ENCODE measurements around the gene GNGT1. TPM values are rescaled to one million over a fixed set of nuclear protein-coding genes. Genes with fewer than 3 reads are reported as not detected.

Gene GNGT1
- total and polyA plus RNA-seq, 7 experiments from 2014 or later, result not detected

DNA sequence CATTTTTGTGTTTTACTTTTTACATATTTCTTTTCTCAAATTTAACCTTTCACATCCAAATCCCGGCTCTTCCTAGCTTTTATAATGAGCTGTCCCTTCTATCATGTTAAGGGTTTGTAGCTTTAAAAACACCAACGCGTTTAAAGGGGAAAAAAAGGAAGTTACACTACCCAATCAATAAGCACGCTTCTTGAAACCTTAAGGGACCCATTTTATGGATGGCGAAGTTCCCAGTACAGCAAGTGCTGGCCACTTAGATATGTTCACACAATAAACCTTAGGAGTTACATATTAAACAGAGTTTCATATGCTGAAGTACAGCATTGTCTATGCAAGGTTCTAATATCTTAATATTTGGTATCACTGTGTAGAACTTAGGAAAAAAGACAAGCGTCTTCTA, 16.9 kb downstream of the GNGT1 start:
- H3K4me3 Mint-ChIP-seq, result no peak overlapping the region

DNA sequence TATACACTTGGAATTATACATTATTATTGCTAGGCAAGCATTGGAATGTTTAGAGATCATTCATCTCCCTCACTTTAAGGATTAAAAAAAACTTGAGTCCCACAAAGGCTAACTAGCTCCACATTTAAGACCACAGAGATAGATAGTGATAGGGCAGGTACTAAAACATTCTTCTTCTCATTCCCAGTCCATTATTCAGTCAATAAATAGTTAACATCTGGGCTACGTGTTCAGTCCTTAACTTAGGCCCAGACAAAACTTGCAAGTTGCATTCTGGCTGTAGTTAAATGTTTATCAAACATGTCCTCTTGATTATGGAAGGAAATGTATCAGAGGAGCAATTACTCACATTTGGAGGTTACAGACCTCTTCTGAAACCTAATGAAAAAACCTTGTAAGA, 17.6 kb downstream of the GNGT1 start:
- no peaks in the 10 kb centered on the region for H3K36me3 ChIP-seq (ENCODE audit: control insufficient read depth in 2 of 3, insufficient read depth in 3 of 3, low read length in 3 of 3)
- ChIA-PET POLR2A (no interaction called here), CTCF (no interaction called here)
- DNase-seq (no peak), ATAC-seq (no peak)
- Mint-ChIP-seq H3K9me3 (no peaks in the 10 kb centered on the region), H3K4me3 (no peak overlapping the region), H3K36me3 (no peaks in the 10 kb centered on the region), H3K27me3 (peaks cover 36 to 64% (median 37%) of the 10 kb centered on the region in 5 donors), H3K4me1 (peaks cover 0 to 11% (median 5%) of the 10 kb centered on the region in 7 donors), H3K27ac (no peak overlapping the region)
- no peak overlapping the region for H3K4me3 ChIP-seq (ENCODE audit: low read length)
- H3K4me1 ChIP-seq (ENCODE audit: control insufficient read depth in 2 of 2, insufficient read depth in 2 of 2, low read length in 2 of 2), result no peaks in the 10 kb centered on the region
- peaks cover 7 to 11% of the 10 kb centered on the region in 2 donors for H3K27me3 ChIP-seq (ENCODE audit: control insufficient read depth in 2 of 2, insufficient read depth in 2 of 2, low read length in 2 of 2)
- intact Hi-C loops (cut with micrococcal nuclease), result no loop called here
- H3K9me3 ChIP-seq (ENCODE audit: control insufficient read depth in 2 of 3, low read length in 3 of 3), result no peaks in the 10 kb centered on the region
- no peak overlapping the region for H3K27ac ChIP-seq (ENCODE audit: low read depth, low read length)

More for the DNA sequence above, 16.9 kb downstream of the GNGT1 start:
- no peak for ATAC-seq
- Histone ChIP-seq H3K27ac (ENCODE audit: low read depth, low read length) (no peak overlapping the region), H3K9me3 (ENCODE audit: control insufficient read depth in 2 of 3, low read length in 3 of 3) (no peaks in the 10 kb centered on the region), H3K4me3 (ENCODE audit: low read length) (no peak overlapping the region), H3K27me3 (ENCODE audit: control insufficient read depth in 2 of 2, insufficient read depth in 2 of 2, low read length in 2 of 2) (peaks cover 7 to 11% of the 10 kb centered on the region in 2 donors), H3K36me3 (ENCODE audit: control insufficient read depth in 2 of 3, insufficient read depth in 3 of 3, low read length in 3 of 3) (no peaks in the 10 kb centered on the region), H3K4me1 (ENCODE audit: control insufficient read depth in 2 of 2, insufficient read depth in 2 of 2, low read length in 2 of 2) (no peaks in the 10 kb centered on the region)
- Mint-ChIP-seq H3K36me3 (no peaks in the 10 kb centered on the region), H3K9me3 (no peaks in the 10 kb centered on the region), H3K27ac (no peak overlapping the region), H3K27me3 (peaks cover 36 to 64% (median 37%) of the 10 kb centered on the region in 5 donors), H3K4me1 (peaks cover 0 to 11% (median 5%) of the 10 kb centered on the region in 7 donors)
- intact Hi-C loops (cut with micrococcal nuclease), result no loop called here
- no peak for DNase-seq
- CTCF ChIA-PET, result no interaction called here
- POLR2A ChIA-PET, result no interaction called here

DNA sequence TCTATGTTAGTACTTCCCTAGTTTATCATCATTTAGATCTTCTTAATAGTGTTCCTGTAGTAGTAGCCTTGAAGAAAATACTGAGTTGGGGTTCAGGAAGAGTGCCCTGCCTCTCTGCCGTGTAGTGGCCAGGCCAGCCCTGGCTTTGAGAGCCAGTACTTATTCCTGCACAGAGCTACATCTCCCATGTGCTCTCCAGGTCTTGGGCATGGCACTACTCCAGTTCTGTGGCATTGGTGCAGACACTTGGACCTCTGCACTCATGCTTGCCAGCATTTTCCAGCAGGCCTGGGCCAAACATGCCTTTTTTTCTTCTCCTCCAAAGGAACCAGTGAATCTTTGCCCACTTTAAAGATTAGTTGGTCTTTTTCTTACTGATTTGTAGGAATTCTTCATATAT, 20.4 kb downstream of the GNGT1 start:
- no peak overlapping the region for H3K4me3 ChIP-seq (ENCODE audit: low read length)
- ChIA-PET POLR2A (no interaction called here), CTCF (no interaction called here)
- ATAC-seq, result no peak
- intact Hi-C loops (cut with micrococcal nuclease), result no loop called here
- Mint-ChIP-seq H3K36me3 (no peaks in the 10 kb centered on the region), H3K27ac (no peak overlapping the region), H3K4me1 (peaks cover 0 to 5% (median 2%) of the 10 kb centered on the region in 7 donors), H3K27me3 (peaks cover 32 to 57% (median 38%) of the 10 kb centered on the region in 5 donors), H3K9me3 (peaks cover 0 to 1% (median 0%) of the 10 kb centered on the region in 11 donors), H3K4me3 (no peak overlapping the region)
- H3K4me1 ChIP-seq (ENCODE audit: control insufficient read depth in 2 of 2, insufficient read depth in 2 of 2, low read length in 2 of 2), result no peaks in the 10 kb centered on the region
- H3K36me3 ChIP-seq (ENCODE audit: control insufficient read depth in 2 of 3, insufficient read depth in 3 of 3, low read length in 3 of 3), result no peaks in the 10 kb centered on the region
- no peaks in the 10 kb centered on the region for H3K9me3 ChIP-seq (ENCODE audit: control insufficient read depth in 2 of 3, low read length in 3 of 3)
- no peak for DNase-seq
- peaks cover 0 to 7% of the 10 kb centered on the region in 2 donors for H3K27me3 ChIP-seq (ENCODE audit: control insufficient read depth in 2 of 2, insufficient read depth in 2 of 2, low read length in 2 of 2)
- H3K27ac ChIP-seq (ENCODE audit: low read depth, low read length), result no peak overlapping the region

DNA sequence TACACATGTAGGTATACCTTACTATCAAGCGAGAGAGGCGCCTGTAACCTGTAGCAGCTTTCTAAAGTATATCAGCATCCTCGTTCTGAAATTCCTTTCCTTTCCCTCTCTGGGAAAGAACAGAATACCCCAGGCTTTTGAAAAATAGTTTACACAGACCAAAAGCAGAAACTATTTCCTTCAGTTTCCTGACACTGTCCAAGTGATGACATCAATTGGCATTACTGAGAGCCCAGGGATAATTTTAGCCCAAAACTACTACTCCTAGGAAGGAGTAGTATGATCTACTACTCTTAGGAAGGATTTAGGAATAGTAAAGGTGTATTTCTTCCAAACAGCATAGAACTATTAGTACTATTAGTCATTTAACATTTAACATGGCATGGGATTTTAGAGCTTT, 21.2 kb downstream of the GNGT1 start:
- Histone ChIP-seq H3K27me3 (ENCODE audit: control insufficient read depth in 2 of 2, insufficient read depth in 2 of 2, low read length in 2 of 2) (peaks cover 0 to 2% of the 10 kb centered on the region in 2 donors), H3K4me1 (ENCODE audit: control insufficient read depth in 2 of 2, insufficient read depth in 2 of 2, low read length in 2 of 2) (no peaks in the 10 kb centered on the region), H3K9me3 (ENCODE audit: control insufficient read depth in 2 of 3, low read length in 3 of 3) (no peaks in the 10 kb centered on the region), H3K36me3 (ENCODE audit: control insufficient read depth in 2 of 3, insufficient read depth in 3 of 3, low read length in 3 of 3) (no peaks in the 10 kb centered on the region), H3K4me3 (ENCODE audit: low read length) (no peak overlapping the region), H3K27ac (ENCODE audit: low read depth, low read length) (no peak overlapping the region)
- ChIA-PET POLR2A (no interaction called here), CTCF (no interaction called here)
- intact Hi-C loops (cut with micrococcal nuclease), result no loop called here
- H3K9me3 Mint-ChIP-seq, result peaks cover 0 to 1% (median 0%) of the 10 kb centered on the region in 11 donors
- no peak for DNase-seq
- no peak overlapping the region for H3K27ac Mint-ChIP-seq
- no peak overlapping the region for H3K4me3 Mint-ChIP-seq
- no peaks in the 10 kb centered on the region for H3K36me3 Mint-ChIP-seq
- no peak for ATAC-seq
- H3K4me1 Mint-ChIP-seq, result no peaks in the 10 kb centered on the region
- peaks cover 27 to 51% (median 37%) of the 10 kb centered on the region in 5 donors for H3K27me3 Mint-ChIP-seq

DNA sequence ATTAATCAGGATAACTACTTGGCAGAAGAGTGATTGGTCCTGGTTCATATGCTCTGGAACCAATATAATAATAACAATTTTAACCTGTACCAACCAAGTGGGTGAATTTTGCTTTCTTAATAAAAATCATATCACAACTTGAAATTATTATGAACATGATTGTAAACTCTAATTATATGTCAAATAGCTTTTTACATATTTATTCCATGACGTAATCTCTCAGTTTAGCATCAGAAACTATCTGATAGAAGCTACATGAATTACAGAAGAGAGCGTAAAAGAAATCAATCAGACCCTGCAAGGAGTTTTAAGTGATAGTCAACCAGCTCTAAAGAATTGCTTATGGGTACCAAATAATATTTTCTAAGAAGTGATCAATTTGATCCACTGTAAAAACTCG, 25.3 kb downstream of the GNGT1 start:
- H3K27ac ChIP-seq (ENCODE audit: low read depth, low read length), result no peak overlapping the region
- CTCF ChIA-PET, result no interaction called here
- intact Hi-C loops (cut with micrococcal nuclease), result no loop called here
- Mint-ChIP-seq H3K4me3 (no peak overlapping the region), H3K9me3 (peaks cover 0 to 1% (median 0%) of the 10 kb centered on the region in 11 donors), H3K36me3 (no peaks in the 10 kb centered on the region), H3K4me1 (no peaks in the 10 kb centered on the region), H3K27me3 (peaks cover 7 to 38% (median 20%) of the 10 kb centered on the region in 5 donors), H3K27ac (no peak overlapping the region)
- H3K9me3 ChIP-seq (ENCODE audit: control insufficient read depth in 2 of 3, low read length in 3 of 3), result no peaks in the 10 kb centered on the region
- no peak overlapping the region for H3K4me3 ChIP-seq (ENCODE audit: low read length)
- ATAC-seq (no peak), DNase-seq (no peak)
- no peaks in the 10 kb centered on the region for H3K36me3 ChIP-seq (ENCODE audit: control insufficient read depth in 2 of 3, insufficient read depth in 3 of 3, low read length in 3 of 3)
- no peaks in the 10 kb centered on the region for H3K4me1 ChIP-seq (ENCODE audit: control insufficient read depth in 2 of 2, insufficient read depth in 2 of 2, low read length in 2 of 2)
- no peaks in the 10 kb centered on the region for H3K27me3 ChIP-seq (ENCODE audit: control insufficient read depth in 2 of 2, insufficient read depth in 2 of 2, low read length in 2 of 2)
- POLR2A ChIA-PET, result no interaction called here

DNA sequence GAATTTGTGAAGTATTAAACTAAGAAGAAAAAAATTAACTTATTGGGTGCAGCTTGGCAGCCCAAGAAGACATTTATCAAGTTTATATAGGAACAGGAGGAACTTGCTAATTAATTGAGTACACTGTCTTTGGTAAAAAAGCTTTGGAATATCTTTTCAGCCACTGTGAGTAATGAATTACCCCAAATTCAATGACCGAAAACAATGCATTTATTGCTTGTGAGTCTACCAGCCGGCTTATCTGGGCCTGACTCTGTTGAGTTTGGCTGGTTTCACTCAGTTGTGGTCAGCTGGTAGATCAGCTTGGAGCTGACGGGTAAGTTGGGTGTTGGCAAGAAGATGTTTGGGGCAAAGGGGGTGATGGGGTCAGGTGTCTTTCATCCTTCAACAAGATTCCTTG, 26.8 kb downstream of the GNGT1 start:
- POLR2A ChIA-PET, result no interaction called here
- H3K4me1 ChIP-seq (ENCODE audit: control insufficient read depth in 2 of 2, insufficient read depth in 2 of 2, low read length in 2 of 2), result no peaks in the 10 kb centered on the region
- ATAC-seq, result no peak
- peaks cover 0 to 5% (median 1%) of the 10 kb centered on the region in 11 donors for H3K9me3 Mint-ChIP-seq
- no peaks in the 10 kb centered on the region for H3K4me1 Mint-ChIP-seq
- no peak overlapping the region for H3K4me3 Mint-ChIP-seq
- intact Hi-C loops (cut with micrococcal nuclease), result no loop called here
- CTCF ChIA-PET, result no interaction called here
- H3K27me3 ChIP-seq (ENCODE audit: control insufficient read depth in 2 of 2, insufficient read depth in 2 of 2, low read length in 2 of 2), result no peaks in the 10 kb centered on the region
- H3K36me3 Mint-ChIP-seq, result no peaks in the 10 kb centered on the region
- H3K4me3 ChIP-seq (ENCODE audit: low read length), result no peak overlapping the region
- peaks cover 5 to 39% (median 17%) of the 10 kb centered on the region in 5 donors for H3K27me3 Mint-ChIP-seq
- DNase-seq, result no peak
- H3K27ac Mint-ChIP-seq, result no peak overlapping the region
- H3K9me3 ChIP-seq (ENCODE audit: control insufficient read depth in 2 of 3, low read length in 3 of 3), result no peaks in the 10 kb centered on the region
- no peaks in the 10 kb centered on the region for H3K36me3 ChIP-seq (ENCODE audit: control insufficient read depth in 2 of 3, insufficient read depth in 3 of 3, low read length in 3 of 3)
- no peak overlapping the region for H3K27ac ChIP-seq (ENCODE audit: low read depth, low read length)

DNA sequence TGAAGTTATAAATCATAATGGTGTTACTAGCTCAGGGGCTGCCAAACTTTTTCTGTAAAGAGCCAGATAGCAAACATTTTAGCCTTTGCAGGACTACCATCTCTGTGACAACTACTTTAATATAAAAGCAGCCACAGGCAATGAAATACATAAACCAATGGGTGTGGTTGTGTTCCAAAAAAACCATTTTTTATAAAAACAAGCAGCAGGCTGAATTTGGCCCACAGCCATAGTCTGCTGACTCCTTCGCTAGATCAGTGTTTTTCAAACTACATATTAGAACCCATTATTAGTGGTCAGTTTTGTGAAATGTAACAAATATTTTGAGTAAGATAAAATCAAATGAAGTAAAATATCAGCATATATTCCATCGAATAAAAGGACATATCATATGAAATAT, 28.7 kb downstream of the GNGT1 start:
- H3K27ac ChIP-seq (ENCODE audit: low read depth, low read length), result no peak overlapping the region
- intact Hi-C loops (cut with micrococcal nuclease), result no loop called here
- CTCF ChIA-PET, result no interaction called here
- ATAC-seq (no peak), DNase-seq (no peak)
- Mint-ChIP-seq H3K9me3 (peaks cover 0 to 5% (median under 1%) of the 10 kb centered on the region in 11 donors), H3K27me3 (peaks cover 4 to 43% (median 18%) of the 10 kb centered on the region in 5 donors), H3K27ac (no peak overlapping the region), H3K4me3 (no peak overlapping the region), H3K36me3 (no peaks in the 10 kb centered on the region), H3K4me1 (no peaks in the 10 kb centered on the region)
- POLR2A ChIA-PET, result no interaction called here
- no peaks in the 10 kb centered on the region for H3K27me3 ChIP-seq (ENCODE audit: control insufficient read depth in 2 of 2, insufficient read depth in 2 of 2, low read length in 2 of 2)
- no peaks in the 10 kb centered on the region for H3K9me3 ChIP-seq (ENCODE audit: control insufficient read depth in 2 of 3, low read length in 3 of 3)
- H3K4me3 ChIP-seq (ENCODE audit: low read length), result no peak overlapping the region
- no peaks in the 10 kb centered on the region for H3K4me1 ChIP-seq (ENCODE audit: control insufficient read depth in 2 of 2, insufficient read depth in 2 of 2, low read length in 2 of 2)
- no peaks in the 10 kb centered on the region for H3K36me3 ChIP-seq (ENCODE audit: control insufficient read depth in 2 of 3, insufficient read depth in 3 of 3, low read length in 3 of 3)

Measured in naive thymus-derived CD4-positive, alpha-beta T cell (primary cell).